ENCODE measurements around the gene OR6M1.

Gene OR6M1

DNA sequence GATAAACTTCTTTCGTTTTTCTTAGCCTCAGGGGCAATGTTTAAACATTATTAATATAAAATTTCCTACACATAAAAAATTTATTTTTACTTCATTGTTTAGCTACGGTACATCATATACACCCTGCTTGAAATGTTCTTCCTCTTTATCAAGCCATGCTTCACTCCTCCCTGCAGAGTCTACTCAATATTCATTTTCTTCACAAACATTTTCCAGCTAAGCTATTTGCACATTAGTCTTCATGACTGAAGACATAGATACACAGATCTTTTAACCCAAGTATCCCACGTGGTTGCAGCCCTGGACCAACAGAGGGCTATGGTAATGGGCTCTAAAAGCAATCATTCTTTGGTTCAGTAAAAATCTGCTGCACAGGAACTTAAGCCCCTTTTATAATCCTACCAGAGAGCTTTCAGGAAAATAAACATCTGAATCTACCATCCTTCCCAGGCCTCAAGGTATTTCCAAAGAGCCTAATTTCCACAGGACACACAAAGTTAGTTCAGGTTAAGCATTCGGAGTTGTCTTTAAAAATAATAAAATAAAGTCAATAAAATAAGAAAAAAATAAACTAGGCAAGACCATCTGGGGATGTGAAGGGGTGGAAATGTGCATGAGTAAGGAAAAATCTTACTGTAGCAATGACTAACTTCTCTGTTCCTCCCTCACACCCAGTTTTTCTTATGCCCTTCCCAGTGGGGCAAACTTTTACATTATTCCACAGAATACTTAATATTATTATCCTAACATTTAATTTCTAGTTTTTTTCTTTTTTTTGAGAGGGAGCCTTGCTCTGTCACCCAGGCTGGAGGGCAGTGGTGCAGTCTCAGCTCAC lies 30.2 kb downstream of the OR6M1 start:
- no peak overlapping the region for H3K4me3 ChIP-seq (ENCODE audit: low read depth, low read length)

- no peak overlapping the region for H3K4me3 ChIP-seq (ENCODE audit: low read depth, low read length)
Measured at GRCh38 chr11:123775289-123775688, 30.9 kb downstream of the OR6M1 start.

GRCh38 chr11:123773959-123774358 lies 32.2 kb downstream of the OR6M1 start:
- H3K4me3 ChIP-seq (ENCODE audit: low read depth, low read length): no peak overlapping the region

- H3K4me3 ChIP-seq (ENCODE audit: low read depth, low read length): no peak overlapping the region
Measured at GRCh38 chr11:123773026-123773425, 33.1 kb downstream of the OR6M1 start.

- no peak overlapping the region for H3K4me3 ChIP-seq (ENCODE audit: low read depth, low read length)
Measured at GRCh38 chr11:123771664-123772063, 34.5 kb downstream of the OR6M1 start.

GRCh38 chr11:123770712-123771111 lies 35.4 kb downstream of the OR6M1 start:
- H3K4me3 ChIP-seq (ENCODE audit: low read depth, low read length): no peak overlapping the region

DNA sequence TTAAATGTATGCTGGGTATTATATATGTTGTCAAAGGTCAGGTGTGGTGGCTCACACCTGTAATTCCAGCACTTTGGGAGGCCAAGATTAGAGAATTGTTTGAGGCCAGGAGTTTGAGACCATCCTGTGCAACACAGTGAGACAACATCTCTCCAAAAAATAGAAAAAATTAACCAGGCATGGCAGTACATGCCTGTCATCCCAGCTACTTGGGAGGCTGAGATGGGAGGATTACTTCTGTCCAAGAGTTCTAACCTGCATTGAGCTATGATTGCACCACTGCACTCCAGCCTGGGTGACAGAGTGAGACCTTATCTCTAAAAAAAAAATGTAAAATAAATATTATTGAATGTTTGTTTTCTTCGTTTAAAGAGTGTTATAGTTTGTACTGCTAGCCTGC lies 40.5 kb downstream of the OR6M1 start:
- no peak overlapping the region for H3K4me3 ChIP-seq (ENCODE audit: low read depth, low read length)

- H3K4me3 ChIP-seq (ENCODE audit: low read depth, low read length): no peak overlapping the region
Measured at GRCh38 chr11:123762422-123762821, 43.7 kb downstream of the OR6M1 start.

GRCh38 chr11:123760894-123761293 lies 45.3 kb downstream of the OR6M1 start:
- H3K4me3 ChIP-seq (ENCODE audit: low read depth, low read length): no peak overlapping the region

GRCh38 chr11:123757976-123758375 lies 48.2 kb downstream of the OR6M1 start:
- no peak overlapping the region for H3K4me3 ChIP-seq (ENCODE audit: low read depth, low read length)

- no peak overlapping the region for H3K4me3 ChIP-seq (ENCODE audit: low read depth, low read length)
Measured at GRCh38 chr11:123755813-123756212, 50.3 kb downstream of the OR6M1 start.
